GM23338 (cell line): Measurements from ENCODE around the gene GFRA4. TPM values are rescaled to one million over a fixed set of nuclear protein-coding genes. Genes with fewer than 3 reads are reported as not detected.

Source experiments
- ATAC-seq: fragments of 200-7000 bp; cut with Tn5 transposase; 3 replicates; pipeline ENCODE4 v1.9.1; 2020
- DNase-seq: peaks from one replicate; pipeline ENCODE4 v3.0.0-alpha.2; 2015; ENCODE audit warnings: low spot score
- H2AFZ ChIP-seq: fragments of 200-600 bp; sonication (generic); 2 replicates; pipeline ENCODE4 v1.8.0; 2016; ENCODE audit warnings: antibody characterized with exemption, mild to moderate bottlenecking, moderate library complexity
- H3F3A ChIP-seq: fragments of 200-600 bp; sonication (generic); replicated peaks from 2 replicates; pipeline ENCODE4 v1.8.0; 2017; ENCODE audit warnings: antibody characterized with exemption, mixed run types, low read depth
- H3K27ac ChIP-seq: fragments of 200-600 bp; sonication (generic); 2 replicates; pipeline ENCODE4 v1.6.1; 2016; ENCODE audit warnings: low read depth
- H3K27me3 ChIP-seq: fragments of 200-600 bp; sonication (generic); 2 replicates; pipeline ENCODE4 v1.8.0; 2016; ENCODE audit warnings: mild to moderate bottlenecking, mixed run types, moderate library complexity; ENCODE audit not compliant: insufficient read depth
- H3K36me3 ChIP-seq: fragments of 200-600 bp; sonication (generic); 2 replicates; pipeline ENCODE4 v1.8.0; 2016; ENCODE audit warnings: mild to moderate bottlenecking; ENCODE audit not compliant: insufficient read depth
- H3K4me1 ChIP-seq: fragments of 200-600 bp; sonication (generic); 2 replicates; pipeline ENCODE4 v1.8.0; 2016; ENCODE audit warnings: mild to moderate bottlenecking, moderate library complexity; ENCODE audit not compliant: insufficient read depth
- H3K4me2 ChIP-seq: fragments of 200-600 bp; sonication (generic); 2 replicates; pipeline ENCODE4 v1.7.1; 2017; ENCODE audit warnings: mixed run types
- H3K4me3 ChIP-seq: fragments of 200-600 bp; sonication (generic); 2 replicates; pipeline ENCODE4 v1.6.1; 2016; ENCODE audit warnings: mixed run types
- H3K79me2 ChIP-seq: fragments of 200-600 bp; sonication (generic); replicated peaks from 2 replicates; pipeline ENCODE4 v1.8.0; 2017; ENCODE audit warnings: mild to moderate bottlenecking; ENCODE audit not compliant: insufficient read depth
- H3K9me2 ChIP-seq: fragments of 200-600 bp; sonication (generic); 2 replicates; pipeline ENCODE4 v1.8.0; 2017; ENCODE audit not compliant: insufficient read depth
- H4K20me1 ChIP-seq: fragments of 200-600 bp; sonication (generic); replicated peaks from 2 replicates; pipeline ENCODE4 v1.8.0; 2017; ENCODE audit warnings: mild to moderate bottlenecking; ENCODE audit not compliant: insufficient read depth
- H3K27ac Mint-ChIP-seq: 2 replicates; pipeline ENCODE4 v1.8.0; 2020; ENCODE audit warnings: inconsistent platforms, mild to moderate bottlenecking, moderate library complexity, mixed read lengths
- H3K27me3 Mint-ChIP-seq: 3 replicates; pipeline ENCODE4 v1.8.0; 2022; ENCODE audit warnings: low read depth, mild to moderate bottlenecking, moderate library complexity, mixed read lengths, inconsistent platforms; ENCODE audit not compliant: insufficient read depth, poor library complexity
- H3K36me3 Mint-ChIP-seq: 3 replicates; pipeline ENCODE4 v1.8.0; 2021; ENCODE audit warnings: low read depth, mild to moderate bottlenecking, inconsistent platforms, moderate library complexity, mixed read lengths
- H3K4me1 Mint-ChIP-seq: 3 replicates; pipeline ENCODE4 v1.8.0; 2020; ENCODE audit warnings: mild to moderate bottlenecking, inconsistent platforms, mixed read lengths
- H3K4me3 Mint-ChIP-seq: 3 replicates; pipeline ENCODE4 v1.8.0; 2021; ENCODE audit warnings: moderate library complexity, mild to moderate bottlenecking, inconsistent platforms, mixed read lengths
- H3K9me3 Mint-ChIP-seq: 3 replicates; pipeline ENCODE4 v1.8.0; 2020; ENCODE audit warnings: moderate library complexity, mild to moderate bottlenecking, inconsistent platforms, mixed read lengths
- CREB1 ChIP-seq: fragments of 250-450 bp; sonication (Bioruptor Pico); IDR thresholded peaks from 2 replicates; pipeline ENCODE4 v1.5.0; 2020; ENCODE audit warnings: low read depth, mild to moderate bottlenecking, moderate library complexity
- CTCF ChIP-seq, 2 experiments: fragments of 200-600 bp in 1 of 2; sonication (generic) in 1 of 2; conservative IDR thresholded peaks; 2 replicates each; pipeline versions ENCODE4 v1.5.1 to v1.6.1; 2016 to 2017; ENCODE audit warnings: antibody characterized with exemption in 2 of 2, low read depth in 2 of 2, mild to moderate bottlenecking in 2 of 2, moderate library complexity in 1 of 2
- EZH2 ChIP-seq: fragments of 200-600 bp; sonication (generic); IDR thresholded peaks from one replicate; pipeline ENCODE4 v1.8.0; 2017; ENCODE audit warnings: antibody characterized with exemption, mild to moderate bottlenecking, low read depth; ENCODE audit not compliant: unreplicated experiment
- EZH2phosphoT487 ChIP-seq: fragments of 200-600 bp; sonication (generic); IDR thresholded peaks from one replicate; pipeline ENCODE4 v1.8.1; 2018; ENCODE audit warnings: antibody characterized with exemption; ENCODE audit not compliant: unreplicated experiment
- JUNB ChIP-seq: IDR thresholded peaks from one replicate; pipeline ENCODE4 v1.6.1; 2016; ENCODE audit warnings: antibody characterized with exemption; ENCODE audit not compliant: unreplicated experiment
- NANOG ChIP-seq: IDR thresholded peaks from 2 replicates; pipeline ENCODE4 v1.6.1; 2016; ENCODE audit warnings: antibody characterized with exemption, borderline replicate concordance
- REST ChIP-seq: IDR thresholded peaks from one replicate; pipeline ENCODE4 v1.6.1; 2018; ENCODE audit warnings: antibody characterized with exemption; ENCODE audit not compliant: unreplicated experiment
- STAT1 ChIP-seq: IDR thresholded peaks from one replicate; pipeline ENCODE4 v1.6.1; 2016; ENCODE audit warnings: antibody characterized with exemption; ENCODE audit not compliant: unreplicated experiment
- ZNF114 ChIP-seq: fragments of 250-450 bp; sonication (Bioruptor Pico); IDR thresholded peaks from 2 replicates; pipeline ENCODE4 v1.5.0; 2020; ENCODE audit warnings: mild to moderate bottlenecking, moderate library complexity
- ZNF462 ChIP-seq: fragments of 250-450 bp; sonication (Bioruptor Pico); IDR thresholded peaks from 2 replicates; pipeline ENCODE4 v1.5.0; 2020; ENCODE audit warnings: mild to moderate bottlenecking, moderate library complexity
- polyA plus RNA-seq: library from polyadenylated mRNA; unstranded; fragments of >200 nt; fragmentation: Nextera tagmentation; extraction: Ambion mirVana; gene quantifications from 2 replicates; pipeline ENCODE4 v1.2.1, GENCODE V29; 2016
- total RNA-seq: library from RNA; depleted of rRNA; stranded (reverse); fragments of >200 nt; shearing (Covaris generic); gene quantifications from 2 replicates; pipeline ENCODE4 v1.2.3, GENCODE V29; 2014

Gene GFRA4
- total and polyA plus RNA-seq, 2 experiments from 2014 or later, result not detected

GRCh38 chr20:3630429-3630828 lies 32.8 kb downstream of the GFRA4 start (continued):
- TF ChIP-seq REST, result no peak

GRCh38 chr20:3629893-3630292 lies 33.3 kb downstream of the GFRA4 start:
- H3K4me3 Mint-ChIP-seq, result no peak overlapping the region
- Histone ChIP-seq H3F3A (no peaks in the 10 kb centered on the region), H3K27ac (no peak overlapping the region), H3K36me3 (no peaks in the 10 kb centered on the region), H3K4me2 (peak overlapping the region; percentile 58), H4K20me1 (no peaks in the 10 kb centered on the region), H3K4me3 (no peak overlapping the region), H2AFZ (no peak overlapping the region), H3K27me3 (no peaks in the 10 kb centered on the region), H3K9me2 (peaks cover 5% of the 10 kb centered on the region; the same call in 1 of the 2 replicates), H3K79me2 (no peaks in the 10 kb centered on the region), H3K4me1 (peaks cover 13% of the 10 kb centered on the region)
- peaks cover 4% of the 10 kb centered on the region; the same call in 2 of the 3 replicates for H3K36me3 Mint-ChIP-seq
- no peaks in the 10 kb centered on the region for H3K9me3 Mint-ChIP-seq
- H3K4me1 Mint-ChIP-seq, result peaks cover 21% of the 10 kb centered on the region
- H3K27me3 Mint-ChIP-seq, result no peaks in the 10 kb centered on the region
- H3K27ac Mint-ChIP-seq, result no peak overlapping the region
- DNase-seq (no peak), ATAC-seq (peak; percentile 56; the same call in 1 of the 3 replicates)
- TF ChIP-seq NANOG (no peak), REST (no peak), EZH2 (no peak), ZNF462 (no peak), CREB1 (CRISPR knock-in tag) (no peak), STAT1 (no peak), ZNF114 (CRISPR knock-in tag) (no peak), EZH2phosphoT487 (no peak), CTCF (conservative IDR thresholded peaks at IDR 0.05; ENCODE audit: low read depth in 2 of 2) (no peak), JUNB (no peak)
